GM10248 (cell line): ENCODE data around the gene SESTD1.

ENCODE experiments used
- CTCF ChIA-PET: fragments of 300-600 bp; sonication (Branson Sonifier 250); formaldehyde crosslinking; extraction: SDS; loops from one replicate; lab custom pipeline; 2021; ENCODE audit warnings: antibody characterized with exemption; lab: Yijun Ruan, JAX
- POLR2A ChIA-PET: fragments of 350-650 bp; sonication (Branson Sonifier 250); formaldehyde crosslinking; extraction: SDS; loops from one replicate; lab custom pipeline; 2020; ENCODE audit warnings: antibody characterized with exemption; lab: Yijun Ruan, JAX
- DNase-seq: peaks from one replicate; pipeline ENCODE4 v3.0.0; 2012; ENCODE audit errors: extremely low spot score
- TF ChIP-seq, protein P1 (sequence below): IDR thresholded peaks from 2 replicates; pipeline ENCODE4 v1.5.1; 2012; ENCODE audit warnings: mild to moderate bottlenecking, low read depth; ENCODE audit errors: extremely low read depth, missing control alignments, control extremely low read depth

The SESTD1 gene

DNA sequence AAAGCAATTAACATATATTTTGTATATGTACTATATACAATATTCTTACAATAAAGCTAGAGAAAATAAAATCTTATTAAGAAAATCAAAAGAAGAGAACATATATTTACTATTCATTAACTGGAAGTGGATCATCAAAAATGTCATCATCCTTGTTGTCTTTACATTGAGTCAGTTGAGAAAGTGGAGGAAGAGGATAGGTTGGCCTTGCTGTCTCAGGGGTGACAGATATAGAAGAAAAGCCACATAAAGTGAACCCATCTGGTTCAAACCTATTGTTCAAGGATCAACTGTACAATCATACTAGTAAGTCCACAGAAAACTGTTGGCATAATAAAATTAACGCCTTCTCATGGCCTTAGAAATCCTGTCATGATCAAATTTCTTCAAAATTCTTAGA lies 26.6 kb downstream of the SESTD1 start:
- POLR2A ChIA-PET: no interaction called here
- no peak for DNase-seq
- TF ChIP-seq, protein P1, sequence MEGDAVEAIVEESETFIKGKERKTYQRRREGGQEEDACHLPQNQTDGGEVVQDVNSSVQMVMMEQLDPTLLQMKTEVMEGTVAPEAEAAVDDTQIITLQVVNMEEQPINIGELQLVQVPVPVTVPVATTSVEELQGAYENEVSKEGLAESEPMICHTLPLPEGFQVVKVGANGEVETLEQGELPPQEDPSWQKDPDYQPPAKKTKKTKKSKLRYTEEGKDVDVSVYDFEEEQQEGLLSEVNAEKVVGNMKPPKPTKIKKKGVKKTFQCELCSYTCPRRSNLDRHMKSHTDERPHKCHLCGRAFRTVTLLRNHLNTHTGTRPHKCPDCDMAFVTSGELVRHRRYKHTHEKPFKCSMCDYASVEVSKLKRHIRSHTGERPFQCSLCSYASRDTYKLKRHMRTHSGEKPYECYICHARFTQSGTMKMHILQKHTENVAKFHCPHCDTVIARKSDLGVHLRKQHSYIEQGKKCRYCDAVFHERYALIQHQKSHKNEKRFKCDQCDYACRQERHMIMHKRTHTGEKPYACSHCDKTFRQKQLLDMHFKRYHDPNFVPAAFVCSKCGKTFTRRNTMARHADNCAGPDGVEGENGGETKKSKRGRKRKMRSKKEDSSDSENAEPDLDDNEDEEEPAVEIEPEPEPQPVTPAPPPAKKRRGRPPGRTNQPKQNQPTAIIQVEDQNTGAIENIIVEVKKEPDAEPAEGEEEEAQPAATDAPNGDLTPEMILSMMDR: no peak
- CTCF ChIA-PET: no interaction called here

DNA sequence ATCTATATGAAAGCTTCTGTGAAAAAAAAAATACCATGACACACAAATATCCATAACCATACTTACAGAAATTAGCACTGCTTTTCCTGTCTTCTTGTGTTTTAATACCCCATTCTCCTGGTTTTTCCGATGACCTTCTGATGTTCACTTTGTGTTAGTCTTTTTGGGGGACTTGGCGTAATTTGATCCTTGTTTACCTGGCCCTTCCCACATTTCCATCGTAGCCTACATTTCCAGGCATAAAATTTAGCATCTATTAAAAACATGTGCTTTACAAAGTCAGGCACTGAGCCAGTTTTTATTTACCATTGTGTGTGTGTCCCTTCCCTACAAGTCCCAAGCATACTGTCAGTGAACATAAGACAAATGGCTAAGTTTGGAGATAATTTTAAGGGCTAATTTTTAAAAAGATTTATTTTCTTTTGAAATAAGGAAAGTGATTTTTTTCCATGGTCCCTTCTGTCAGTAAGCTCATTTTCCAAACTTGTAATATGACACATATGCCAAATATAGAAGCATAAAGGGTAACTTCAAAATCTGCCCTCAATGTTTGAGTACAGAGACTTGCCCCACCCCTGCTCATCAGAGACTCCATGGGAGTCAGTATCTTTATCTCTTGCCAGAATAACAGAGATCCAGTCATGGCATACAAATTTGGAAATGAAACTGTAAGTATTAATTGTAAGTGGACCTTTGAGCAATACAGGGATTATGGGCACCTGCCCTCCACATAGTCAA lies 27.3 kb downstream of the SESTD1 start:
- ChIA-PET CTCF (interaction anchor here (0.8 kb wide), 1 partner anchor 15 kb away, joined by 4 read pairs; no protein-coding TSS in a partner anchor), POLR2A (no interaction called here)
- TF ChIP-seq, protein P1: no peak
- no peak for DNase-seq

DNA sequence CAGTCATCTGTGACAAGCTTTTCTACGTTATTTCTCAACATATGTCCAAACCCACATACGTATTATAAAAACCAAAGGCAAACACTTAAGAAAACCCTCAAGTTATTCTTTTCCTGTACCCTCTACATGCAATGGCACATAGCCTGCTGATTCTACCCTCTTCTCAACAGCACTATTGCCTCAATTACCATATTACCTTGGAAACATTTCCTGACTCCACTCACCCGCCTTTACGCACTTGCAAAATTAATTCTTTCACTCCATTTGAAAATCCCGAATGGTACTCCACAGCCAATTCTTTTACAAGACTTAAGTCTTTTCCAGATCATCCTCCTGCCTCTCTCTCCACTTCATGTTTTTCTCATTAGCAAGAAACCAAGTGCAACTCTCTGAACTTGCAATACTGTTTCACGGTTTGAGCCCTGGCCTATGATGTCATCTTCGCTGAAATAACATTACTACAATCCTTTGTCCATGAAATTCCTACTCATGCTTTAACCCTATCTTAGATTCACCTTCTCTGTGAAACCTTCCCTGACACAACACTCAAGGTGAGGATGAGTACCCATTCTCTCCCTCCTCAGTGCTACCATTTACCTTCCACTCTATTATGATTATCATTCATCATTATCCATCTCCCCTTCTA lies 29.0 kb downstream of the SESTD1 start:
- no peak for DNase-seq
- TF ChIP-seq, protein P1: no peak
- POLR2A ChIA-PET: no interaction called here
- CTCF ChIA-PET: interaction anchor here (1.3 kb wide), 1 partner anchor 16 kb away, joined by 3 read pairs; no protein-coding TSS in a partner anchor

DNA sequence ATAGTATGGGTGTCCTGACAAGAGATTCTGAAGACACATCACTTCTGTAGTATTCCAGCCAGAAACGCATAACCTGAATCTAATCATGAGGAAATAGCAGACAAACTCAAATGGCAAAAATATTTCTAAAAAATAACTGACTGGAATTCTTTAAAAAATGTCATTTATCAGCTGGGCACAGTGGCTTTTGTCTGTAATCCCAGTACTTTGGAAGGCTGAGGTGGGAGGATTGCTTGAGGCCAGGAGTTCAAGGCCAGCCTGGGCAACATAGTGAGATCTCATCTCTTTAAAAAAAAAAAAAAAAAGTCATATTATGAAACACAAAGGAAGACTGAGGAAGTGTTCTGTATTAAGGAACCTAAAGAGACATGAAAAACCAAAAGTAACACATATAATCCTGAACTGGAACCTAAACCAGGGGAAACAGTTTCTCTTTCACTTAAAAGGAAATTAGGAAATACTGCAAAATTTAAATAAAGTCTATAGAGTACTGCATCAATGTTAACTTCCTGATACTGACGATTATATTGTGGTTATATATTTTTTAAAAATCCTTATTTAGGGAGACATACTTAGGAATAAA lies 29.9 kb downstream of the SESTD1 start:
- ChIA-PET CTCF (interaction anchor here (1.3 kb wide), 1 partner anchor 16 kb away, joined by 3 read pairs; no protein-coding TSS in a partner anchor), POLR2A (no interaction called here)
- DNase-seq: no peak
- TF ChIP-seq, protein P1: no peak

DNA sequence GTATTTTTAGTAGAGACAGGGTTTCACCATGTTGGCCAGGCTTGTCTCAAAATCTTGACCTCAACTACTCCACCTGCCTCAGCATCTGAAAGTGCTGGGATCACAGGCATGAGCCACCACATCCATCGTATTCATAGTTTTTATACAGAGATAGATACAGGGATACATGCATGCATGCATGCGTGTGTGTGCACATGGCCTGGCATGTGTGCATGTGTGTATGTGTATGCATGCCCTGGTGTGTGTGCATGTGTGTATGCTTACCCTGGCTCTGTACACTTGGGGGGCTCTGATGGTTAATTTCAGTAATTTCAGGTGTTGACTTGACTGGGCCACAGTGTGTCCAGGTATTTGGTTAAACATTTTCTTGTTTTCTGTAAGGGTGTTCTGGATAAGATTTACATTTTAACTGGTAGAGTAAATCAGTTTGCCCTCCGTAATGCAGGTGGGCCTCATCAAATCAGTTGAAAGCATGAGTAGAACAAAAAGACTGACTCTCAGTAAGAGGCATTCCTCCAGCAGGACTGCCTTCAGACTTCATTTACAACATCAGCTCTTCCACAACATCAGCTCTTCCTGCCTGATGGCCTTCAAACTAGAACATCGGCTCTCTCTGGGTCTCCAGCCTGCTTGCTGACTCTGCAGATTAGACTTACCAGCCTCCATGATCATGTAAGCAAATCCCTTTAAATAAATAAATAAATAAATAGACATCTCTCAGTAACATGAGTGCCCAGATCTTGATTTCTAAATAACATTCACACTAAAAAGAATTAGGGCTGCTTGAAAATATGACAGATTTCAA lies 30.8 kb downstream of the SESTD1 start:
- ChIA-PET CTCF (interaction anchor here (1.3 kb wide), 1 partner anchor 15 kb away, joined by 3 read pairs; no protein-coding TSS in a partner anchor), POLR2A (no interaction called here)
- TF ChIP-seq, protein P1: no peak
- no peak for DNase-seq

DNA sequence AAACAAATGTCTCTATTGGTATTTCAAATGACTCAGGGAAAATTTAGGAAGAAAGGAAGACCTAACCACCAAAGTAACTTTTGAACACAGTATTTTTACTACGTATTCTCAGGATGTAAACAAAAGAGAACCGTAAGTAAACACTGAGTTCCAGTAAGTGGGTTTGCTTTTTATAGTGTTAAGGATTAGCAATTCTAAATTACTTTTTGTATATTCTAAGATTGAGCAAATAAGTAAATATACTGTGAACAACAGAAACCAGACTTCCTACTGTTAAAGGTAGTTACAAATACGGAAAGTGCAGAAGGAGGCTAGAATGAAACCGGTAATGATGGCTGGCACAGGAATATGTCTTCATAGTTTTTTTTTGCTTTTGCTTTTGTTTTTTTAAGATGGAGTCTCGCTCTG lies 31.5 kb downstream of the SESTD1 start:
- no peak for DNase-seq
- TF ChIP-seq, protein P1: no peak
- POLR2A ChIA-PET: no interaction called here
- CTCF ChIA-PET: no interaction called here
